Keratinocyte (primary cell): ENCODE measurements around the gene MBTD1. TPM values are rescaled to one million over a fixed set of nuclear protein-coding genes. Genes with fewer than 3 reads are reported as not detected.

Source experiments
- DNase-seq: peaks from one replicate; pipeline ENCODE4 v3.0.0-alpha.2; 2011; ENCODE audit warnings: low read depth, missing footprints, low spot score
- FAIRE-seq: peaks from 2 replicates; lab custom pipeline; 2011; peaks lifted over from hg19 to GRCh38; lab: Jason Lieb, UNC
- H2AFZ ChIP-seq: 2 replicates; pipeline ENCODE4 v1.6.0; 2012; ENCODE audit warnings: low read length, control low read depth, inconsistent platforms; ENCODE audit not compliant: control insufficient read depth
- H3K27ac ChIP-seq: 2 replicates; pipeline ENCODE4 v1.5.1; 2011; ENCODE audit warnings: low read length; ENCODE audit not compliant: control insufficient read depth, insufficient read depth
- H3K27me3 ChIP-seq: 3 replicates; pipeline ENCODE4 v1.6.0; 2011; ENCODE audit warnings: low read length; ENCODE audit not compliant: control insufficient read depth, insufficient read depth; ENCODE audit errors: extremely low read depth
- H3K36me3 ChIP-seq, 2 experiments: 2 replicates in 1 of 2; 3 replicates in 1 of 2; pipeline ENCODE4 v1.5.1; 2011; ENCODE audit warnings: low read length in 2 of 2, mild to moderate bottlenecking in 1 of 2; ENCODE audit not compliant: control insufficient read depth in 2 of 2, insufficient read depth in 2 of 2; ENCODE audit errors: extremely low read depth in 1 of 2
- H3K4me1 ChIP-seq: 3 replicates; pipeline ENCODE4 v1.5.1; 2011; ENCODE audit warnings: low read length; ENCODE audit not compliant: control insufficient read depth, insufficient read depth; ENCODE audit errors: extremely low read depth
- H3K4me2 ChIP-seq: 3 replicates; pipeline ENCODE4 v1.6.0; 2011; ENCODE audit warnings: low read depth, low read length; ENCODE audit not compliant: control insufficient read depth, insufficient read depth; ENCODE audit errors: extremely low read depth
- H3K4me3 ChIP-seq, 3 experiments: fragments of 200-600 bp in 1 of 3; sonication (generic) in 1 of 3; 2 replicates in 2 of 3; 3 replicates in 1 of 3; pipeline ENCODE4 v1.5.1; 2011 to 2016; ENCODE audit warnings: low read length in 3 of 3, mild to moderate bottlenecking in 3 of 3, control low read depth in 2 of 3, inconsistent platforms in 1 of 3, low read depth in 1 of 3, mixed read lengths in 1 of 3, mixed run types in 1 of 3, moderate library complexity in 1 of 3; ENCODE audit not compliant: control insufficient read depth in 2 of 3, insufficient read depth in 2 of 3; ENCODE audit errors: extremely low read depth in 1 of 3
- H3K79me2 ChIP-seq: 2 replicates; pipeline ENCODE4 v1.6.0; 2012; ENCODE audit warnings: low read length; ENCODE audit not compliant: control insufficient read depth, insufficient read depth
- H3K9ac ChIP-seq: 3 replicates; pipeline ENCODE4 v1.6.0; 2011; ENCODE audit warnings: low read length; ENCODE audit not compliant: control insufficient read depth, insufficient read depth; ENCODE audit errors: extremely low read depth
- H3K9me1 ChIP-seq: 3 replicates; pipeline ENCODE4 v1.6.0; 2011; ENCODE audit warnings: low read length; ENCODE audit not compliant: control insufficient read depth, insufficient read depth; ENCODE audit errors: extremely low read depth
- H3K9me3 ChIP-seq: 2 replicates; pipeline ENCODE4 v1.5.1; 2012; ENCODE audit warnings: low read depth, low read length; ENCODE audit not compliant: control insufficient read depth
- H4K20me1 ChIP-seq: 3 replicates; pipeline ENCODE4 v1.6.0; 2011; ENCODE audit warnings: low read length; ENCODE audit not compliant: control insufficient read depth, insufficient read depth; ENCODE audit errors: extremely low read depth
- EZH2 ChIP-seq: IDR thresholded peaks from one replicate; pipeline ENCODE4 v1.6.1; 2012; ENCODE audit warnings: inconsistent platforms, mild to moderate bottlenecking, low read length, moderate library complexity
- dilution Hi-C: fragments of 300-500 bp; cut with MboI; formaldehyde crosslinking; loops from one replicate; pipeline ENCODE4 v1.7.0; 2020; ENCODE audit warnings: low sequenced_read_pairs; ENCODE audit not compliant: extremely low pct_ligation_motif_present
- polyA plus RNA-seq, 5 experiments: library from polyadenylated mRNA; depleted of rRNA in 3 of 5; stranded (reverse) in 3 of 5; stranded (forward) in 1 of 5; unstranded in 1 of 5; fragments of >200 nt; gene quantifications; 1 replicate in 1 of 5; 2 replicates in 3 of 5; 3 replicates in 1 of 5; pipeline versions ENCODE4 v1.2.1 to v1.2.3, GENCODE V29; 2011 to 2012; ENCODE audit warnings: missing spikeins in 2 of 5, low read depth in 1 of 5, low replicate concordance in 1 of 5
- TF ChIP-seq, protein P1 (sequence below), 3 experiments: IDR thresholded peaks in 1 of 3; conservative IDR thresholded peaks in 1 of 3; optimal IDR thresholded peaks in 1 of 3; 2 replicates in 2 of 3; 3 replicates in 1 of 3; pipeline versions ENCODE3 to v1.5.1; 2011; ENCODE audit warnings: low read length in 3 of 3, mild to moderate bottlenecking in 3 of 3, moderate library complexity in 2 of 3, control low read depth in 1 of 3, inconsistent platforms in 1 of 3; ENCODE audit not compliant: insufficient read depth in 2 of 3; ENCODE audit errors: extremely low read depth in 1 of 3

MBTD1 gene
- polyA plus RNA-seq, 1 donor (not counting 4 experiments of a cell fraction or from before 2014, with no cell fraction given): 7.0 TPM

DNA sequence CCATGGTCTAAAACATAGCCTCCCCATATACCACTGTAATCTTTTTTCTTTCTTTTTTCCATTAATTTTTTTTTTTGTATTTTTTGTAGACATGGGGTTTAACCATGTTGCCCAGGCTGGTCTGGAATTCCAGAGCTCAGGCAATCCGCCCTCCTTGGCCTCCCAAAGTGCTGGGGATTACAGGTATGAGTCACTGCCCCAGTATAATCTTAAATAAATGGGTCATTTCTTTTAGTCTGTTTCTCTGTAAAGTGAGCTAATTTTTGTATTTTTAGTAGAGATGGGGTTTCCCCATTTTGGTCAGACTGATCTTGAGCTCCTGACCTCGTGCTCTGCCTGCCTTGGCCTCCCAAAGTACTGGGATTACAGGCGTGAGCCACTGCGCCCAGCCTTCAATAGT lies 112.2 kb downstream of the MBTD1 start:
- no peaks in the 10 kb centered on the region for H3K9me3 ChIP-seq
- no peaks in the 10 kb centered on the region for H3K79me2 ChIP-seq
- H4K20me1 ChIP-seq: no peaks in the 10 kb centered on the region
- no peaks in the 10 kb centered on the region for H3K36me3 ChIP-seq
- H2AFZ ChIP-seq: no peak overlapping the region
- H3K4me2 ChIP-seq: no peak overlapping the region
- H3K9ac ChIP-seq: no peak overlapping the region
- TF ChIP-seq, protein P1, sequence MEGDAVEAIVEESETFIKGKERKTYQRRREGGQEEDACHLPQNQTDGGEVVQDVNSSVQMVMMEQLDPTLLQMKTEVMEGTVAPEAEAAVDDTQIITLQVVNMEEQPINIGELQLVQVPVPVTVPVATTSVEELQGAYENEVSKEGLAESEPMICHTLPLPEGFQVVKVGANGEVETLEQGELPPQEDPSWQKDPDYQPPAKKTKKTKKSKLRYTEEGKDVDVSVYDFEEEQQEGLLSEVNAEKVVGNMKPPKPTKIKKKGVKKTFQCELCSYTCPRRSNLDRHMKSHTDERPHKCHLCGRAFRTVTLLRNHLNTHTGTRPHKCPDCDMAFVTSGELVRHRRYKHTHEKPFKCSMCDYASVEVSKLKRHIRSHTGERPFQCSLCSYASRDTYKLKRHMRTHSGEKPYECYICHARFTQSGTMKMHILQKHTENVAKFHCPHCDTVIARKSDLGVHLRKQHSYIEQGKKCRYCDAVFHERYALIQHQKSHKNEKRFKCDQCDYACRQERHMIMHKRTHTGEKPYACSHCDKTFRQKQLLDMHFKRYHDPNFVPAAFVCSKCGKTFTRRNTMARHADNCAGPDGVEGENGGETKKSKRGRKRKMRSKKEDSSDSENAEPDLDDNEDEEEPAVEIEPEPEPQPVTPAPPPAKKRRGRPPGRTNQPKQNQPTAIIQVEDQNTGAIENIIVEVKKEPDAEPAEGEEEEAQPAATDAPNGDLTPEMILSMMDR (optimal IDR thresholded peaks at IDR 0.05 in 1 of 3, IDR thresholded peaks at IDR 0.05 in 1 of 3, conservative IDR thresholded peaks at IDR 0.05 in 1 of 3; ENCODE audit: extremely low read depth in 1 of 3, insufficient read depth in 2 of 3, low read length in 3 of 3): no peak
- TF ChIP-seq EZH2: no peak
- no peak for DNase-seq
- no peaks in the 10 kb centered on the region for H3K27me3 ChIP-seq
- no peak overlapping the region for H3K4me3 ChIP-seq
- dilution Hi-C loops: no loop called here
- H3K9me1 ChIP-seq: no peaks in the 10 kb centered on the region
- peaks cover 5% of the 10 kb centered on the region for H3K4me1 ChIP-seq
- no peak for FAIRE-seq
- no peak overlapping the region for H3K27ac ChIP-seq

DNA sequence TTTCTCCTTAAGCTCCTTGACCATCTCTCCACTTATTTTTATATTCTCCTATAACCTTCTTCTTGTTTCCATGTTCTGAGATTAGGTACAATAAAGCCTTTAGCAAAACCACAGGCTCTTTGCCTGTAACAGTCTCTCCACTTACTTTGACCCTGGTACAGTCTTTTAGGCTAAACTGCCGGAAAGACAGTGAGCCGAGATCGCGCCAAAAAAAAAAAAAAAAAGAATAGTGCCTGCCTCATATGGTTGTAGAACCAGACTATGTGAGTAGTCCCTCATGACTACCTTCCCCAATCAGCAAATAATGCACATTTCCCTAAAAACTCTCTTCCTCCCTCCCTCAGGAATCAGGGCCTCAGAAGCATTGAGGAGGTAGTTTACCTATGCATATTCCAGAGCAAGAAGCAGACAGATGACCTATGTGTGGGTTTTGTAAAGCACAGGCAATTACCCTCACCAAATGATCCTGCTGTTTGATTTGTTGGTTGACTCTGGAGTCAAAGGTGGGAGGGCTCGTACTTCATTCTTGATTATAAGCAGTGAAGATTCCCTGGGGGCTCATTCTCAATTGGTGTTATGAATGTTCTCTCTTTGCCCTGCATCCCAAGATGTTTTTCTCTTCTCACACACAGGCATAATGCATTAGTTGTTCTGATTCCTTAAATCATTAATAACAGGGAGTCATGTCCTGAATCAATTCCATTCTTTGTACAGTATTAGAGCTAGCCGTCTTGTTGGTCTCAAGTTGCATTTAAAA lies 115.4 kb downstream of the MBTD1 start:
- no peak for FAIRE-seq
- no peak overlapping the region for H3K4me3 ChIP-seq
- H3K4me1 ChIP-seq: peaks cover 2% of the 10 kb centered on the region
- dilution Hi-C loops: no loop called here
- H3K9ac ChIP-seq: no peak overlapping the region
- H2AFZ ChIP-seq: no peak overlapping the region
- no peak overlapping the region for H3K27ac ChIP-seq
- H3K27me3 ChIP-seq: no peaks in the 10 kb centered on the region
- H3K9me3 ChIP-seq: no peaks in the 10 kb centered on the region
- H4K20me1 ChIP-seq: no peaks in the 10 kb centered on the region
- TF ChIP-seq, protein P1 (optimal IDR thresholded peaks at IDR 0.05 in 1 of 3, IDR thresholded peaks at IDR 0.05 in 1 of 3, conservative IDR thresholded peaks at IDR 0.05 in 1 of 3; ENCODE audit: extremely low read depth in 1 of 3, insufficient read depth in 2 of 3, low read length in 3 of 3): no peak
- no peak for TF ChIP-seq EZH2
- DNase-seq: no peak
- H3K9me1 ChIP-seq: no peaks in the 10 kb centered on the region
- H3K79me2 ChIP-seq: no peaks in the 10 kb centered on the region
- H3K4me2 ChIP-seq: no peak overlapping the region
- no peaks in the 10 kb centered on the region for H3K36me3 ChIP-seq
